ENCODE data around the gene HSD17B12.

HSD17B12 gene

DNA sequence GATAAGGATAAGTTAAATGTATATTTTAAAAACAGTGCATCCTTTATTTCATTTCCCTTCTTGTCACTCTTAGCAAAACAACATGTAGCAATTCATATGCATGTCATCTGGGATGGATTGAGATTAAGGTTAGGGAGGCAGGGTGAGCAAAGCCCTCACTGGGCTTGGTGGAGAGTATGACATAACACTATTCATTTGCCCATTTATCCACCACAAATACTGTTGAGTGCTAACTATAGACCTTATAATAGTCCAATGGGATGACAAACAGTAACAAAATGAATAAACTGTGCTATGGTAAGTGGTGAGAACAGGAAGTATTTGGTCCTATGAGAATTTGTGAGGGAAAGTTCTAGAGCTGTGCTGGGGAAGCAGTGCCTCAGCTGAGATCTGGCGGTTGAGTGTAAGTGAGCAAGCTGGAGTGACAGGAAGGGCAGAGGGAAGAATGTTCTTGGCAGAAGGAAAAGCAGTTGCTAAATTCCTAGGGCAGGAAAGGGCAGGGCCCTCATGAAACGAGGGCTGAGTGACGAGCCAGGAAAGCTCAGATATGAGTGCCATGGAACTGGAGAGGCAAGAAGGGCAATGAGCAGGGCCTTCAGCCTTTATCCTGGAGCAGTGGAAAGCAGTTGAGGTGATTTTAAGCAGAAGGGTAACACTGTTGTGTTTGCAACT is 6.7 kb downstream of the HSD17B12 start:
- DNase-seq (ENCODE audit: extremely low read depth in 1 of 2, low read depth in 1 of 2), result no peak

DNA sequence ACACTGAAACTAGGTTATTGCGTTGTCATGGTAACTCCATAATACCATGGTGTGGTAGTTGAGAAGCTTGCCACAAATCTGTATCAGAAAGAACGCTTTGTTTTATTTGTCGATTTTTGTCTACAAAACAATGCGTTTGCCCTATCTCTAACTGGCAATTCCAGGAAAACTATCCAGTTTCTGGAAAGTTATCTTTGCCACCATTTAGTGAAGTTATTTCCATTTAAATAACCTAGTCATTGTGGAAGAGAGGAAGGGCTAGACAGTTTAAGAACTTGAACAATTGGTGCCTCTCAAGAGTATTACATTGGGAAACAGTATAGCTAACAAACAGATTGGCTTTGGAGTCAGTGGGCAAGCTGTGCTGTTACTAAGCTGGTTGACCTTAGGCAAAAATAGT is 7.9 kb downstream of the HSD17B12 start:
- no peak for DNase-seq (ENCODE audit: extremely low read depth in 1 of 2, low read depth in 1 of 2)

DNA sequence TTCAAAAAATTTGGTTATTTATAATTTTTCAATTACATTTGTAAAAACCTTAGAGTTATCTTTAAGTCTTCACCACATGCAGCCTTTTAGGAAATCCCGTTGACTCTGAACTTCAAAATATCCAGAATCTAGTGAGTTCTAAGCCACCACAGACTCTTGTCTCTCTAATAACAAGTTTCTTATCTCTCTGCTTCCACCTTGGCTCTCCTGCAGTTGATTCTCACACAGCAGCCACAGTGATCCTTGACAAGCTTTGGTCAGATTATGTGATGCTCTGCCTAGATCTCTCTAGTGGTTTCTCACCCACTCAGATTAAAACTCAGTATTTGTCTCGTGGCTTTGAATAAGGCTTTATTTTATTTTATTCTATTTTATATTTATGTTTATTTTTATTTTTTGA is 8.6 kb downstream of the HSD17B12 start:
- no peak for DNase-seq (ENCODE audit: extremely low read depth in 1 of 2, low read depth in 1 of 2)

DNA sequence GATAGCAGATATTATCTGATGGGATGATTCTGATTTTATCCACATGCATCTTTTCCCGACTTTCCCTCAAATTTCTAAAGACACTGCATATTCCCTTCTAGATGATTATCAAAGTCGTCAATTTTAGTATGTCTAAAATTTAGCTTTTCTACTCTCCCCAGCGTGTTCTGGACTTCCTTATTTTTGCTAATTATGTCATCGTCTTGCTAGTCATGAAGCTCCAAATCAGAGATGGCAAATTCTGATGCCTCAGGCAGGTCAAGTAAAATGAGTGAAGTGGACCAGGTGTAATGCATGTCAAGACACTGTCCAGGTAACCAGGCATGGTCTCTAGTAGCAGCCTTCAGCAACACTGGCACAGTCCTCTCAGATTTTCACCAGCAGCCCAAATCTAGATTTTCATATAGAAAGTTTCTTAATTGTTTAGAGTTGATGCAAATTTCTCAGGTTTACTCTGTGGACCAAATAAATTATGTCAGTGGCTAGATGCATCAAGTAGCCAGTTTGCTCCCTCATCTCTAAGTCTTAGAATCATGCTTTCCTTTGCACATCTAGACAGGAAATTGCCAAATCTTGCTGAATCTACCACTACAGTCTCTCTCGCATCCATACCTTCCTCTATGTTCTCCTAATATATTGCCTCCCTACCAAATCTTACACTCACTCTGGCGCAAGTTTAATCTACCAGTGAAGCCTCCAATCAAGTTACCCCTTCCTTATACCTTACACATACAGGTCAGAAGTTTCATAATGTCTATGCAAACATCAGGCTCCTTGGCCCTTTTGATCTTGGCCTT is 10.6 kb downstream of the HSD17B12 start:
- DNase-seq (ENCODE audit: extremely low read depth in 1 of 2, low read depth in 1 of 2), result no peak

DNA sequence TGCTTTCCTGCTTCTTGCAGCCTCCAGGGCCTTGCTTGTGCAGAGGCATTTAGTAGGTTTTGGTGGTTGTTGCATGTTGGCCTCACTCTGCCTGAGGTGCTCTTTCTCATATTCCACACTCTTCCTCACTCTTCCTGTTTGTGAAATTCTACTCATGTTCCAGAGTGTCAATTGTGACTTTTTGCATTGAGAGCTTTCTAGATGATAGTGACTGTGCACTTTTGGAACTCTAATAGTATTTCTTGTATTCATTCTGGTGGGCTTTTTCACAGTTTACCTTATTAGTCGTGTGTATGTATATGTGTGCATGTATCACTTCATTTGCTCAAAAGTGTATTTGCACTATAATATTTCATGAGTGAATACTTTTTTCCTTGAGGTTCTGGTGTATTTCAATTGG is 11.3 kb downstream of the HSD17B12 start:
- no peak for DNase-seq (ENCODE audit: extremely low read depth in 1 of 2, low read depth in 1 of 2)

DNA sequence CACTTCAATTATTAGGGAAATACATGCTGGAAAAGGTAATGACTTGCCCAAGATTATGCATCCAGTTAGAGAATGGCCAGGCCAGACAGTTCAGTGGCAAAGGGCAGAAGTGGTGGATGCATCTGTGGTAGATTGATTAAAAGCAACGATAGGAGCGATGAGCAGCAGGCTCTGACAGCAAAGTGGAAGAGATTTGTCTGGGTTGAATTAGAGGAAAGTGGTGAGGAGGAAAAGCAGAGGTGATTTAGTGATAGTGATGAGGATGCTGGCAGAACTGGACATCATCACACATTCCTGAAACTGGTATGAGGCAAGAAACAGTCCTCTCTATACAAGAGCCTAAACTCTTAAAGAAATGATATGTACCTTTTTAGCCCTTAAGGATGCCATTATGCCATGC is 12.5 kb downstream of the HSD17B12 start:
- DNase-seq (ENCODE audit: extremely low read depth in 1 of 2, low read depth in 1 of 2), result no peak

DNA sequence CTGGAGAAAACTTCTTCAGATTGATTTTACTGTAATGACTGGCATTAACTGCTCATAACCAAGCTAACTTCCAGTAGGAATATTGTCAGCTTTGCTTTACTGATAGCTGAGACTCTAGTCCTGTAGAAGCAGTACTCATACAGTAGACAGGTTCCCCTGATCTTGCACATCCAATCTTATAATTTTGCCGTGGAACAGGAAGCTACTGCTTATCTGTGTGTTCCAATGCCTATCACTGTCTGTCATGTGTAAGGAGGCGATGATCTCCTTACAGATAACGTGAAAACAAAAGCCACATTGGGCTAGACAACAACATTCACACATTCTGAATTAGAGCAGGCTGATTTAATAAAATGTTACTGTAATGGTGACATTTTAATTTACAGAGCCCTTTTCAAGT is 13.2 kb downstream of the HSD17B12 start:
- DNase-seq (ENCODE audit: extremely low read depth in 1 of 2, low read depth in 1 of 2), result no peak

DNA sequence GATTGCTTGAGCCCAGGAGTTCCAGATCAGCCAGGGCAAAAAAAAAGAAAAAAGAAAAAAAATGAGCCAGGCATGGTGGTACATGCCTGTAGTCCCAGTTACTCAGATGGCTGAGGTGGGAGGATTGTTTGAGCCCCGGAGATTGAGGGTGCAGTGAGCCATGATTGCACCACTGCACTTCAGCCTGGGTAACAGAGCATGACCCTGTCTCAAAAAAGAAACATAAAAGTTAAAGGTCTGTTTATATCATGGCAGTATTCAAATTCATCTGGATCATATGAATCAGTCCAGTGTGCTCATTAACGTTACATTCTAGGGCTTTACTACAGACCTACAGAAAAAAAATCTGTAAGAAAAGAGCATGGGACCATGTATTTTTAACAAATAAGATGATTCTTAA is 13.9 kb downstream of the HSD17B12 start:
- no peak for DNase-seq (ENCODE audit: extremely low read depth in 1 of 2, low read depth in 1 of 2)

DNA sequence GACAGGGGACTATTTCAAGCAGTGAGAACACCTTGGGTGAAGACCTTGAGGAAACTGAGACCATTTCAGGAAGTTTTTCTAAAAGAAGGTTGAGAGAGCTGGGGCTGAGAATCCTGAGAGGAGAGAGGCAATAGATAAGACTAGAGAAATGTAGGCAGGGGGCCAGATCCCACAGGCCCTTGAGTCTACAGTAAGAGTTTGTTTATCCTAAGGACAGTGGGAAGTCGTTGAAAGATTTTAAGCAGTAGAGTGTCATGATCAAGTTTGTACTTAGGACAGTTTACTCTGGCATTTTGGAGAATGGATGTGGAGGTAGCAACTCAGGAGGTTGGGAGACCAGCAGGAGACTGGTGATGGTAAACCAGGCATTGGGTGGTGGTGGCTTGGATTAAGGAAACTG is 17.1 kb downstream of the HSD17B12 start:
- DNase-seq (ENCODE audit: extremely low read depth in 1 of 2, low read depth in 1 of 2), result no peak

DNA sequence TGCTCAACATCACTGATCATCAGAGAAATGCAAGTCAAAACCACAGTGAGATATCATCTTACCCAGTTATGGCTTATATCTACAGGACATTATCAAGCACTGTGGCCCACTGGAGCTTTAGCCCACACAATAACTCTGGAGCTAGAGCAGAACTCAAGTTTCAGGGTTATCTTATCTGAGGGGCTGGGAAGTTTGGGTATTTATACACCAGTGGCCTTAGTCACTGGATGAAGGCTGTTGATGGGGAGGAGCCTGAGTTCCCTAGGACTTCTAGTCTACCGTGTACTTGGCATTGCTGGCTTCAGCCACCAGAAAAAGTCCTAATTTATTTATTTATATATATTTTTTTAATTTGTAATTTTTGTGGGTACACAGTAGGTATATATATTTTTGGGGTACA is 19.3 kb downstream of the HSD17B12 start:
- no peak for DNase-seq (ENCODE audit: extremely low read depth in 1 of 2, low read depth in 1 of 2)

DNA sequence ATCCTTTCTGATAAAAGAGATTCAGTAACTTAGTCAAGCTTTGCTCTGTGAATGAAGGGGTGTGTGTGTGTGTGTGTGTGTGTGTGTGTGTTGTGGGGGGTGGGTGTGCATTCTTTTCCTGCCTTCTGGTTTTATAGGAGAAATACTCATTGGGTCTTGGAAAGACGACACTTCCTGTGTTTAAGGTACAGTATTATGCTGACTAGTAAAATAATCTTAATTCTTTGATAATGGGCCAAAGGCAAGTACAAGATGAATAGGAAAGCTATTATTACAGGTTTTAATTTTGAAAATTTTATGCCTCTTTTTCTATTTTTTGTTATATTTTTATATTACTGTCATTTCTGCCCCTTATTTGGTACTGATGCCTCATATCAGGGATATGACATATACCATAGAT is 26.1 kb downstream of the HSD17B12 start:
- no peak for DNase-seq (ENCODE audit: extremely low read depth in 1 of 2, low read depth in 1 of 2)

DNA sequence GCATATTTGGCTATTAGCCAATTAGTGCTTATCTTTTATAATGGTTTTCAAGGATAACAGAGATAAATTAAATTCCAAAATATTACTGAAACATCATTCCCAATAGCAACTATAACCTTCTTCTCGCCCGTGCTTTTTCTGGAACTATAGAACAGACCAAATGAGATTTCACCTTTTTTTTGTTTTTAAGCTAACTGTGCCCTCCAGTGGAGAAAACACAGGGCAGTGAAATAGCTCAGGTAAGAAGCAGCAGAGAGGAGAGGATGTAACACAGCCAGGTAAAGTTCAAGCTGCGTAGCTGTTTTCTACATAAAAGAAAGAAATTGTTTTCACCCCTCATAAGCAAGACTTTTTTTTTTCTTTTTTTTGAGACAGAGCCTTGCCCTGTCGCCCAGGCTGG is 28.2 kb downstream of the HSD17B12 start:
- DNase-seq (ENCODE audit: extremely low read depth in 1 of 2, low read depth in 1 of 2), result no peak

DNA sequence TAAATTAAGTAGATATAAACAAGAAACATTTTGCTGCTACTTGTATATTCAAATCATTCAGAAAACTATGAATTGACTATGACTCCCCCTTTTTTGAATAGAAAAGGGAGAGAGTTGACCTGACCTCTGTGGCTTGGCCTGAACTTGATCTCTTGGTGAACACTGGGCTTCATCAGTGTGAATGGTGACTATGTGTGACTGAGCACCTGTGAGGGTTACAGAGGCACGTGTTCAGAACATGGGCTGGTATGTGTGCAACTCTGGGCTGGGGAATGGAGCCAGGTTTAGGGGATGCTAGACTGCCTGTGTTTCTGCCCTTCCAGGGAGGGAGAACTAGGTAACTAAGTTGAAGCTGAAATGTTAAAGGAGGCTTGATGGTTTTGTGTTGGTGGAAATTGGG is 29.2 kb downstream of the HSD17B12 start:
- no peak for DNase-seq (ENCODE audit: extremely low read depth in 1 of 2, low read depth in 1 of 2)

DNA sequence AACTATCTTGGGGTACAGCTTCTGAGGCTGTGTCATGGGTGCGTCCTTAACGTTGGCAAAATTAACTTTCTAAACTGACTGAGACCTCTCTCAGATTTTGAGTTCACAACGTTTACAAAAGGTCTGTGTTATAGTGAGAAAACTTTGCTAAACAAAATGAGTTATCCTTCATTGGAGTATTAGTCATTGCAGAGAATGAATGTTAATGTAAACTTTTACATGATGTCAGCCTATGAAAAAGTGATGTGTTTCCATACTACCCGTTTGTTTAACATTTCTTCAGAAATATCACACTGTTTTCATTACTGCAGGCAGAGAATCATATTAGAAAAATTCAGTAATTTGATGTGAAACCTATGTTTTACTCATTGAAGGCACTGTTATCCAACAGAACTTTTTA is 32.1 kb downstream of the HSD17B12 start:
- DNase-seq (ENCODE audit: extremely low read depth in 1 of 2, low read depth in 1 of 2), result no peak

DNA sequence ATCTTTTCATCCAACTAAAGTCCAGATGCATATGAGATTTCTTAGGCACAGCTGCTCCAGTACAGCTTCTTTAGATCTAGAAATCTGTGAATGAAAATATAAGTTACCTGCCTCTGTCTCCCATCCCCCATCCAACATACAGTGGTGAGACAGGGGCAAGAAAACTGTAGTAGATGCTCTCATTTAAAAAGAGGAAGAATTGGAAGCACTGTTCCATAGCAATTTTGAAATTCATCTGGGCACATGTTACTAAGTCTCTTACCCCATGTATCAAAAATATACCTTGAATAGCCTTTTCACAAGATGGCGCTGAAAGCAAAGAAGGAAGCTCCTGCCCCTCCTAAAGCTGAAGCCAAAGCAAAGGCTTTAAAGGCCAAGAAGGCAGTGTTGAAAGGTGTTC is 37.8 kb downstream of the HSD17B12 start:
- DNase-seq (ENCODE audit: extremely low read depth in 1 of 2, low read depth in 1 of 2), result no peak

DNA sequence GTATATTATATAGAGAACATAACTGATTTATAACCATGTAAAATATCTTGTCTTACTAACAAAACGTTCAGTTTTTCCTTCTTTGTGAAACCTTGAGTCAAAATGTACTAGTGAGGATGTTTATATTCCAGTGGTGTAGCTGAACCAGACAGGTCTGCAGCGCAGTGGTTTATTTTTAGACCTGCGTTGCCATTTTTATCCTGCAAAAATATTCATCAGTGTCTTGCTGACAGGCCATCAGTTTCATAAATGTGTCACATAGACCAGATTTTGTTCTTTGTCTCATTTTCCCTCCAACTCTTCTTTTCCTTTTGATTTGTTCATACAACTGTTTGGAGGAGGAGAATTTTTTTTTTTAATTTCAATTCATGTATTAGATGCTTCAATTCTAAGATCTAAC is 43.1 kb downstream of the HSD17B12 start:
- no peak for DNase-seq (ENCODE audit: extremely low read depth in 1 of 2, low read depth in 1 of 2)

DNA sequence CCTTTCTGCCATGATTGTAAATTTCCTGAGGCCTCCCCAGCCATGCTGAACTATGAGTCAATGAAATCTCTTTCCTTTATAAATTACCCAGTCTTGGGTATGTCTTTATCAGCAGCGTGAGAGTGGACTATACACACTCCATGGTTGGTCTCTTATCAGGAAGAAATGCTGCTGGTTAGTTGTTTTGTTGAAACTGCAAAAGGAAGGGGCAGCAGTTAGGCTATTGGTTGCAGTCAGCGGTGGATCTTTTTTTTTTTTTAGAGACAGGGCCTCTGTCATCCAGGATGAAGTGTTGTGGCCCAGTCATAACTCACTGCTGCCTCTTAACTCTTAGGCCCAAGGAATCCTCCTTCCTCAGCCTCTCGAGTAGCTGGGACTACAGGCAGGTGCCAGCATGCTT is 51.7 kb downstream of the HSD17B12 start:
- DNase-seq (ENCODE audit: extremely low read depth in 1 of 2, low read depth in 1 of 2), result no peak

DNA sequence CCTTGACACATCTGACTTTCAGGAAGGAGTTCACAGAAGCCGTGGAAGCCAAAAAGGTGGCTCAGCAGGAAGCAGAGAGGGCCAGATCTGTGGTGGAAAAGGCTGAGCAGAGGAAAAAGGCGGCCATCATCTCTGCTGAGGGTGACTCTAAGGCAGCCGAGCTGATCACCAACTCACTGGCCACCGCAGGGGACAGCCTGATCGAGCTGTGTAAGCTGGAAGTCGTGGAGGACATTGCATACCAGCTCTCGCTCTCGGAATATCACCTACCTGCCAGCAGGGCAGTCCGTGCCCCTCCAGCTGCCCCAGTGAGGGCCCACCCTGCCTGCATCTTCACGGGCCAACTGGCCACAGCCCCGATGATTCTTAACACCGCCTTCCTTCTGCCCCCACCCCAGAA is 53.7 kb downstream of the HSD17B12 start:
- DNase-seq (ENCODE audit: extremely low read depth in 1 of 2, low read depth in 1 of 2), result no peak

DNA sequence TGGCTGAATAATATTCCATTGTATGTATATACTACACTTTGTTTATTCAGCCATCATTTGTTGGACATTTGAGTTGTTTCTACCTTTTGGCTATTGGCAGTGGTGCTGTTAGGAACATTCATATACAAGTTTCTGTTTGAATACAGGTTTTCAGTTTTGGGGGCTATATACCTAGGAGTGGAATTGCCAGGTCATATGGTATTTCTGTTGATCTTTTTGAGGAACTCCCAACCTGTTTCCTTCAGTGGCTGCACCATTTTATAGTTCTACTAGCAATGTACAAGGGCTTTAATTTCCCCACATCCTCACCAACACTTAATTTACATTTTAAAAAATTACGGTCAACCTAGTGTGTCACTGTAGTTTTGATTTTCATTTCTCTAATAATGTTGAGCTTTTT is 54.6 kb downstream of the HSD17B12 start:
- no peak for DNase-seq (ENCODE audit: extremely low read depth in 1 of 2, low read depth in 1 of 2)

DNA sequence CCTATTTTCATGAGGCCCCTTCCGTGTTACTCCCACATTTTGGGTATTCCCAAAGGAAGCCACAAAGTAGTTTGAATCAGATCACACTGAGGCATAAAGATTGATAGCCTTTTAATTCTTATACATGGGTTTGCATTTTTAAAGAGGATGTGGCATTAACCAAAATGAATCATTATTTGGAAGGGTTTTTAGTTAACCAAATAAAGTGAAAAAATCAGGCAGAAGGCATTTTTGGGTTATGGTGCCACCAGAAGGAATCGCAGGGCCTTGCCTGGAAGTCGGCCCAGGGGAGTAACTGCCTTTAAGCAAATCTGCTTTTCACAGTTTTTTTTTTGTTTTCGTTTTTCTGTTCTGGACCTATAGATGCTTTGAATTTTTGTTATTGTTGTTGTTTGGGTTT is 55.4 kb downstream of the HSD17B12 start:
- no peak for DNase-seq (ENCODE audit: extremely low read depth in 1 of 2, low read depth in 1 of 2)

DNA sequence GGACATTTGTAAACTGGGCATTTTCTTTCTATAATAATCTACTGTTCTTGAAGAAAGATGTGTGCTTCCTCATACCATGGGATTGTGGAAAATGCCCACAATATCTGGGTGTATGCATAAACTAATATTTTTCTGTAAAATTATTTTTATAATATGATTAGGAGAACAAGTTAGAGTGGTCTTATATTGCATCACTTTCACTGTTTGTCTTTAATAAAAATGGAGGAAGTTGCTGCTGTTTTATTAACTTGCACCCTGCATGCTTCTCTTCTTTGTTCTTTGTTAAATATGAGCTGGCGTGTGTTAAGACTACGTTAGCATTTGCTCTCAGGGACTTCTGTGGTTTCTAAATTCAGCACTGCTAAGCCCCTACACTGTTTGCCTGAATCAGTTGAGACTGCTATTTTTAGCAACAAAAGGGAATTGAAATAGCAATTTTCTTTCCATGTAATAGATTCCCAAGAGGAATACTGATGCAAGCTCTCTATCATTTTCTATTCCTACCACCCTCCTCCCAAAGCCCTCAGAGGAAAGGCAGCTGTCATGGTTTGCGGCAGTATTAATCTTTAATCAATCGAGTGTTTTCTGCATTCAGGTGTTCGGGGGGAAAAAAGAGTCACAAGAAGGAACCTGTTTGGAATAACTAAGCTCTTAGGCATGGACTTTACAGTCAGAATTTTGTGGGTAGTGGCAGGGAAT is 56.1 kb downstream of the HSD17B12 start:
- no peak for DNase-seq (ENCODE audit: extremely low read depth in 1 of 2, low read depth in 1 of 2)

DNA sequence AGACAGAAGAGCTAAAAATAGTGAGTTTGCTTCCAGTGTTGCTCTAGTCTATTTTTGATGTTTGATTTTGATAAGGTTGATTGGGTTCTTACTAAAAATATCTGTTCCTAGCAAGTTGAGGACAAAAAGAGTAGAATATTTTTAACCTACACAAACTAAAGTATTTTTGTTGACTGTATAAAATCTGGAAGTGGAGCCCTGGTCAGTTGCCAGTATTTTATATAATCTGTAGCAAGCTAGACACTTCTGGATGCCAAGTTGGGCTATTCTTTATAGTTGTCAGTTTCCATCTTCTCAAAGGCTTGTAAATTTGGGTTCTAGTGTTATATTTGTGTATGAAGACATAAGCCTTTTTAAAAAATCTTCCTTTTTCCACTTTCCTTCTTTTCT is 56.7 kb downstream of the HSD17B12 start:
- no peak for DNase-seq (ENCODE audit: extremely low read depth in 1 of 2, low read depth in 1 of 2)

Data from stimulated activated CD8-positive, alpha-beta memory T cell treated with anti-CD3 and anti-CD28 coated beads, Interleukin-7, amount 100 ng/mL, for 48 hours (primary cell).